OCI-LY7 (cell line): ENCODE measurements around the gene KCNQ4. TPM values are rescaled to one million over a fixed set of nuclear protein-coding genes. Genes with fewer than 3 reads are reported as not detected.

Source experiments
- BruUV-seq: library from RNA; stranded (reverse); fragments of 400-500 nt; replicated peaks from 2 replicates; lab custom pipeline; 2021; lab: Mats Ljungman, UMichigan
- CTCF ChIA-PET: fragments of 300-600 bp; sonication (Branson Sonifier 250); formaldehyde crosslinking; loops from one replicate; lab custom pipeline; 2022; ENCODE audit warnings: antibody characterized with exemption; ENCODE audit not compliant: unreplicated experiment; lab: Charles Lee
- POLR2A ChIA-PET: fragments of 300-600 bp; sonication (Branson Sonifier 250); formaldehyde crosslinking; loops from one replicate; lab custom pipeline; 2022; ENCODE audit warnings: antibody characterized with exemption; lab: Charles Lee
- DNase-seq: peaks from one replicate; pipeline ENCODE4 v3.0.0-alpha.2; 2015; ENCODE audit warnings: low spot score
- H2AFZ ChIP-seq: fragments of 200-600 bp; sonication (generic), shearing (Covaris generic); 2 replicates; pipeline ENCODE4 v1.6.1; 2014; ENCODE audit warnings: mild to moderate bottlenecking, antibody characterized with exemption, low read length, moderate library complexity
- H3K27ac ChIP-seq: fragments of 200-600 bp; sonication (generic); 2 replicates; pipeline ENCODE4 v1.5.1; 2014; ENCODE audit warnings: mixed run types, low read depth, mild to moderate bottlenecking, moderate library complexity, low read length, inconsistent platforms; ENCODE audit not compliant: poor library complexity, severe bottlenecking
- H3K36me3 ChIP-seq: fragments of 200-600 bp; sonication (generic); 2 replicates; pipeline ENCODE4 v1.6.1; 2014; ENCODE audit warnings: mild to moderate bottlenecking, antibody characterized with exemption, low read length, moderate library complexity, mixed read lengths; ENCODE audit not compliant: insufficient read depth
- H3K4me1 ChIP-seq: fragments of 200-600 bp; sonication (generic); 2 replicates; pipeline ENCODE4 v1.5.1; 2014; ENCODE audit warnings: mild to moderate bottlenecking, low read length; ENCODE audit not compliant: insufficient read depth, poor library complexity, severe bottlenecking
- H3K4me2 ChIP-seq: fragments of 200-600 bp; sonication (generic); 2 replicates; pipeline ENCODE4 v1.6.1; 2014; ENCODE audit warnings: mild to moderate bottlenecking, low read length
- H3K4me3 ChIP-seq: fragments of 200-600 bp; sonication (generic); 2 replicates; pipeline ENCODE4 v1.5.1; 2014; ENCODE audit warnings: mild to moderate bottlenecking, low read depth, low read length; ENCODE audit not compliant: poor library complexity, severe bottlenecking
- H3K79me2 ChIP-seq: fragments of 200-600 bp; sonication (generic); 2 replicates; pipeline ENCODE4 v1.6.1; 2016; ENCODE audit warnings: low read depth, mild to moderate bottlenecking, low read length, moderate library complexity, mixed read lengths; ENCODE audit not compliant: insufficient read depth
- H3K9me2 ChIP-seq: fragments of 200-600 bp; sonication (generic); 2 replicates; pipeline ENCODE4 v1.6.1; 2016; ENCODE audit warnings: mild to moderate bottlenecking, low read length, mixed read lengths; ENCODE audit not compliant: insufficient read depth
- H3K9me3 ChIP-seq: fragments of 200-600 bp; sonication (generic); 2 replicates; pipeline ENCODE4 v1.6.1; 2014; ENCODE audit warnings: mild to moderate bottlenecking, mixed run types, low read length, mixed read lengths
- H4K20me1 ChIP-seq: fragments of 200-600 bp; sonication (generic); 2 replicates; pipeline ENCODE4 v1.6.1; 2014; ENCODE audit warnings: mild to moderate bottlenecking, antibody characterized with exemption, low read length, moderate library complexity, mixed read lengths; ENCODE audit not compliant: insufficient read depth
- CTCF ChIP-seq: fragments of 200-600 bp; sonication (generic); conservative IDR thresholded peaks from 2 replicates; pipeline ENCODE4 v1.5.1; 2014; ENCODE audit warnings: mild to moderate bottlenecking, antibody characterized with exemption, low read length, moderate library complexity, mixed read lengths
- EZH2phosphoT487 ChIP-seq: fragments of 200-600 bp; sonication (generic); IDR thresholded peaks from 2 replicates; pipeline ENCODE4 v1.6.1; 2018; ENCODE audit warnings: low read depth, borderline replicate concordance, mild to moderate bottlenecking, mixed run types, antibody characterized with exemption, low read length, moderate library complexity, mixed read lengths
- intact Hi-C: fragments of 100-400 bp; cut with micrococcal nuclease; formaldehyde crosslinking; loops from one replicate; pipeline ENCODE4 v1.10.0; 2022; ENCODE audit not compliant: unreplicated experiment
- total RNA-seq, 2 experiments: library from RNA; depleted of rRNA in 1 of 2; stranded (reverse); fragments of >200 nt in 1 of 2; shearing (Covaris generic) in 1 of 2; gene quantifications; 2 replicates each; pipeline ENCODE4 v1.2.3, GENCODE V29; 2014 to 2022

KCNQ4 gene
- total RNA-seq, 2 experiments from 2014 or later: 0.16 to 0.49 TPM

GRCh38 chr1:40856116-40856515 is 72.5 kb downstream of the KCNQ4 start:
- Histone ChIP-seq H3K27ac (no peak overlapping the region), H3K4me3 (no peak overlapping the region), H3K36me3 (no peaks in the 10 kb centered on the region), H3K79me2 (no peaks in the 10 kb centered on the region), H3K4me1 (no peaks in the 10 kb centered on the region), H3K9me3 (no peaks in the 10 kb centered on the region), H4K20me1 (no peaks in the 10 kb centered on the region), H3K9me2 (no peaks in the 10 kb centered on the region), H2AFZ (no peak overlapping the region), H3K4me2 (no peak overlapping the region)
- intact Hi-C loops: no loop called here
- no TSS peak for BruUV-seq
- POLR2A ChIA-PET: no interaction called here
- CTCF ChIA-PET: no interaction called here
- TF ChIP-seq CTCF: no peak
- TF ChIP-seq EZH2phosphoT487: no peak
- no peak for DNase-seq

GRCh38 chr1:40856656-40857302 is 73.2 kb downstream of the KCNQ4 start:
- ChIA-PET CTCF (no interaction called here), POLR2A (interaction anchor here (0.7 kb wide), 1 partner anchor 324 kb away, joined by 4 read pairs; no protein-coding TSS in a partner anchor)
- TF ChIP-seq EZH2phosphoT487 (no peak), CTCF (no peak)
- Histone ChIP-seq H2AFZ (no peak overlapping the region), H3K79me2 (no peaks in the 10 kb centered on the region), H3K4me1 (no peaks in the 10 kb centered on the region), H3K9me3 (no peaks in the 10 kb centered on the region), H4K20me1 (no peaks in the 10 kb centered on the region), H3K27ac (no peak overlapping the region), H3K4me3 (no peak overlapping the region), H3K9me2 (no peaks in the 10 kb centered on the region), H3K36me3 (no peaks in the 10 kb centered on the region), H3K4me2 (no peak overlapping the region)
- intact Hi-C loops: no loop called here
- no TSS peak for BruUV-seq
- DNase-seq: no peak

GRCh38 chr1:40857737-40858136 is 74.2 kb downstream of the KCNQ4 start:
- Histone ChIP-seq H3K9me2 (no peaks in the 10 kb centered on the region), H2AFZ (no peak overlapping the region), H3K4me1 (peaks cover 3% of the 10 kb centered on the region), H3K79me2 (no peaks in the 10 kb centered on the region), H3K4me3 (no peak overlapping the region), H3K27ac (no peak overlapping the region), H3K4me2 (no peak overlapping the region), H3K36me3 (no peaks in the 10 kb centered on the region), H3K9me3 (no peaks in the 10 kb centered on the region), H4K20me1 (no peaks in the 10 kb centered on the region)
- CTCF ChIA-PET: no interaction called here
- TF ChIP-seq EZH2phosphoT487 (no peak), CTCF (no peak)
- no peak for DNase-seq
- intact Hi-C loops: no loop called here
- POLR2A ChIA-PET: interaction anchor here (0.6 to 0.7 kb wide), 3 partner anchors 18 to 325 kb away, joined by 3 to 5 read pairs (median 4); no protein-coding TSS in a partner anchor
- BruUV-seq: no TSS peak
